ENCODE results near the gene AFDN. TPM values are rescaled to one million over a fixed set of nuclear protein-coding genes. Genes with fewer than 3 reads are reported as not detected.

The AFDN gene
- total and polyA plus RNA-seq, 2 of the 8 experiments (the other 6 are each of a cell fraction or from before 2014, with no cell fraction given) = 53.4 to 192 TPM

- no peaks in the 10 kb centered on the region for H3K36me3 ChIP-seq (ENCODE audit: control insufficient read depth in 2 of 4, insufficient read depth in 4 of 4, low read length in 3 of 4)
- no peak overlapping the region for H3K56ac ChIP-seq (replicated peaks; ENCODE audit: insufficient read length, low read depth, low read length)
- no peaks in the 10 kb centered on the region for H3K79me1 ChIP-seq (ENCODE audit: low read depth, low read length)
- H3K14ac ChIP-seq (ENCODE audit: insufficient read length) = no peak overlapping the region
- TF ChIP-seq GABPA (IDR thresholded peaks at IDR 0.05; ENCODE audit: borderline replicate concordance, insufficient read depth, low read length) (no peak), KDM1A (IDR thresholded peaks at IDR 0.05; ENCODE audit: borderline replicate concordance, low read length) (no peak), EP300 (IDR thresholded peaks at IDR 0.05; ENCODE audit: borderline replicate concordance in 1 of 2, low read depth in 2 of 2, low read length in 2 of 2) (no peak), CHD1 (IDR thresholded peaks at IDR 0.05; ENCODE audit: low read depth, low read length) (no peak), ATF2 (IDR thresholded peaks at IDR 0.05; ENCODE audit: low read length) (no peak)
- H4K20me1 ChIP-seq (replicated peaks in 1 of 2; ENCODE audit: control insufficient read depth in 1 of 2, insufficient read depth in 2 of 2, low read length in 2 of 2) = no peaks in the 10 kb centered on the region
- no peak overlapping the region for H3K4me2 ChIP-seq (ENCODE audit: insufficient read depth in 1 of 2, low read depth in 2 of 2, low read length in 2 of 2)
- H3K18ac ChIP-seq (ENCODE audit: extremely low read depth, low read length) = no peak overlapping the region
- H4K5ac ChIP-seq (ENCODE audit: insufficient read length, low read depth, low read length) = no peak overlapping the region
- WGBS, 2 experiments (ENCODE audit: extremely low coverage in 1 of 2, insufficient coverage in 1 of 2, insufficient read length in 1 of 2, insufficient replicate concordance in 2 of 2, low coverage in 1 of 2, low lambda C conversion rate in 2 of 2, missing lambda C conversion rate in 1 of 2) = 93% methylated on average over 20 of the region's 20 CpGs; no CpG with 5 or more reads in 1 of the 2 experiments
- DNase-seq (ENCODE audit: low read depth in 1 of 2, low spot score in 2 of 2) (no peak), FAIRE-seq (no peak)
- H3K79me2 ChIP-seq (ENCODE audit: control insufficient read depth in 1 of 2, insufficient read depth in 2 of 2, low read length in 2 of 2) = no peaks in the 10 kb centered on the region
- no peak overlapping the region for H2AK5ac ChIP-seq (ENCODE audit: low read depth, low read length)
- H3K9me3 ChIP-seq (ENCODE audit: insufficient read depth in 2 of 2, low read depth in 1 of 2, low read length in 1 of 2) = no peaks in the 10 kb centered on the region
- no peak overlapping the region for H3K4me3 ChIP-seq (ENCODE audit: extremely low read depth in 1 of 4, insufficient read depth in 2 of 4, low read depth in 3 of 4, low read length in 4 of 4)
- no peak overlapping the region for H2BK12ac ChIP-seq (ENCODE audit: low read depth, low read length)
- no peak overlapping the region for H3K4ac ChIP-seq (replicated peaks; ENCODE audit: insufficient read length, low read depth, low read length)
- no peak overlapping the region for H4K8ac ChIP-seq (ENCODE audit: extremely low read depth, insufficient read depth, low read length)
- no peak overlapping the region for H2AFZ ChIP-seq (ENCODE audit: low read length)
- H2BK15ac ChIP-seq (ENCODE audit: low read length) = no peak overlapping the region
- H2BK120ac ChIP-seq (replicated peaks; ENCODE audit: low read depth, low read length) = no peak overlapping the region
- no peak overlapping the region for H3K9ac ChIP-seq (replicated peaks in 1 of 4; ENCODE audit: extremely low read depth in 1 of 4, low read depth in 3 of 4, low read length in 3 of 4)
- no peaks in the 10 kb centered on the region for H3K23me2 ChIP-seq (ENCODE audit: low read depth, low read length)
- H2BK5ac ChIP-seq (ENCODE audit: low read depth, low read length) = no peak overlapping the region
- H4K91ac ChIP-seq (replicated peaks; ENCODE audit: insufficient read length, low read length) = no peak overlapping the region
- H3K27ac ChIP-seq (ENCODE audit: low read depth, low read length) = no peak overlapping the region
- H3K23ac ChIP-seq (ENCODE audit: insufficient read length) = no peak overlapping the region
- no peaks in the 10 kb centered on the region for H3K27me3 ChIP-seq (replicated peaks in 1 of 4; ENCODE audit: control insufficient read depth in 3 of 4, extremely low read depth in 1 of 4, insufficient read depth in 3 of 4, low read length in 3 of 4)
- ChIA-PET CTCF (ENCODE audit: partially characterized antibody) (interaction anchor here (1.2 to 1.3 kb wide), 2 partner anchors 8 to 13 kb away, joined by 3 to 4 read pairs; no protein-coding TSS in a partner anchor), POLR2A (ENCODE audit: partially characterized antibody) (no interaction called here)
- H2BK20ac ChIP-seq (ENCODE audit: low read length) = no peak overlapping the region
- no peaks in the 10 kb centered on the region for H3K4me1 ChIP-seq (replicated peaks in 1 of 4; ENCODE audit: control insufficient read depth in 3 of 4, insufficient read depth in 4 of 4, low read length in 3 of 4)
Measured at GRCh38 chr6:167779129-167779992, 47.4 kb upstream of the AFDN start.

Data from H1 (cell line).